Measurements from ENCODE around the gene OASL. TPM values are rescaled to one million over a fixed set of nuclear protein-coding genes. Genes with fewer than 3 reads are reported as not detected.

Gene OASL
- total RNA-seq, 1 experiment from 2014 or later: not detected

DNA sequence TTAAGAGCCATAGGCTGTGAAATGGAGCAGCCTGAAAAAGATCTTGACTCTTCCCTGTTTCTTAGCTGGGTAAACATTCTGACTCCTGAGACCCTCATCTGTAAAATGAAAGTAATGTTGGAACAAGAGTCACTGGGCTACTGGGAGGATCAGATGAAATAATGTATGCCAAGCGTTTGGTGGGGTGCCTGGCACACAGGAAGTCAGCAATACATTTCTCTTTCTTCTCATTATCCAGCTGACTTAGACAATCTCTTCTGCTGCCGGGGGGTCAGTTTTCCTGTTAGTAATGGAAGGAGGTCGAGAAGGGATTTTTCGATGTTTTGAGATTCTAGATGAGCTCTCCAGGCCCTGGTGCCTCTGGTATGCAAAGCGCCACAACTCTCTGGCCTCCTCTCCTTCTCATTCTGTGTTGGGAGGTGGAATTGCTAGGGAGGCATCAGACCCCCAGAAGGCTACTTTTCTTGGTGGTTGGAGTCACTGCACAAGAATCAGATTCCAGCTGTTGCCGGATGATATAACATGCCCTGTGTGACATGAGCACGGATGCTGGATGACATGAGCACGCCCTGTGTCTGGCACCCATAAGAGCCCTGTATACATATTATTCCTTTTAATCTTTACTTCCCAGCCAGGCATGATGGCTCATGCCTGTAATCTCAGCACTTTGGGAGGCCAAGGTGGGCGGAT is 4.3 kb downstream of the OASL start:
- H3K27ac ChIP-seq (ENCODE audit: insufficient read length, low read depth, low read length): no peak overlapping the region

More for the DNA sequence above, 4.3 kb downstream of the OASL start:
- no peak overlapping the region for H2BK120ac ChIP-seq (ENCODE audit: low read depth, low read length, poor library complexity, severe bottlenecking)
- peaks cover 4% of the 10 kb centered on the region; the same call in 1 of the 2 replicates for H3K4me1 ChIP-seq (ENCODE audit: insufficient read depth, low read length)
- TF ChIP-seq, protein P1, sequence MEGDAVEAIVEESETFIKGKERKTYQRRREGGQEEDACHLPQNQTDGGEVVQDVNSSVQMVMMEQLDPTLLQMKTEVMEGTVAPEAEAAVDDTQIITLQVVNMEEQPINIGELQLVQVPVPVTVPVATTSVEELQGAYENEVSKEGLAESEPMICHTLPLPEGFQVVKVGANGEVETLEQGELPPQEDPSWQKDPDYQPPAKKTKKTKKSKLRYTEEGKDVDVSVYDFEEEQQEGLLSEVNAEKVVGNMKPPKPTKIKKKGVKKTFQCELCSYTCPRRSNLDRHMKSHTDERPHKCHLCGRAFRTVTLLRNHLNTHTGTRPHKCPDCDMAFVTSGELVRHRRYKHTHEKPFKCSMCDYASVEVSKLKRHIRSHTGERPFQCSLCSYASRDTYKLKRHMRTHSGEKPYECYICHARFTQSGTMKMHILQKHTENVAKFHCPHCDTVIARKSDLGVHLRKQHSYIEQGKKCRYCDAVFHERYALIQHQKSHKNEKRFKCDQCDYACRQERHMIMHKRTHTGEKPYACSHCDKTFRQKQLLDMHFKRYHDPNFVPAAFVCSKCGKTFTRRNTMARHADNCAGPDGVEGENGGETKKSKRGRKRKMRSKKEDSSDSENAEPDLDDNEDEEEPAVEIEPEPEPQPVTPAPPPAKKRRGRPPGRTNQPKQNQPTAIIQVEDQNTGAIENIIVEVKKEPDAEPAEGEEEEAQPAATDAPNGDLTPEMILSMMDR (conservative IDR thresholded peaks at IDR 0.05): no peak
- H2BK20ac ChIP-seq (ENCODE audit: low read depth, low read length, poor library complexity, severe bottlenecking): no peak overlapping the region
- no peaks in the 10 kb centered on the region for H4K20me1 ChIP-seq (ENCODE audit: control insufficient read depth, insufficient read depth, insufficient read length)
- Mint-ChIP-seq H3K4me1 (peaks cover 11% of the 10 kb centered on the region in 2 experiments), H3K27ac (no peak overlapping the region), H3K9me3 (no peaks in the 10 kb centered on the region; a peak in 2 of 5 replicates), H3K36me3 (ENCODE audit: insufficient read depth in 1 of 3, low read depth in 3 of 3) (no peaks in the 10 kb centered on the region), H3K27me3 (ENCODE audit: low read depth) (no peaks in the 10 kb centered on the region; the same call in none of the 2 replicates), H3K4me3 (no peak overlapping the region)
- no peaks in the 10 kb centered on the region for H3K27me3 ChIP-seq (ENCODE audit: insufficient read depth, low read length)
- DNase-seq: no peak
- no peak overlapping the region for H3K9ac ChIP-seq (ENCODE audit: extremely low read depth, insufficient read length, low read length)
- no peak overlapping the region for H3K4ac ChIP-seq (ENCODE audit: low read depth, low read length)
- no peaks in the 10 kb centered on the region for H3K23me2 ChIP-seq (ENCODE audit: insufficient read length, low read depth, low read length, poor library complexity, severe bottlenecking)
- no CpG with 5 or more reads among the region's 9 CpGs for WGBS (ENCODE audit: extremely low coverage, insufficient read length, low lambda C conversion rate)
- no peak overlapping the region for H2AFZ ChIP-seq (ENCODE audit: low read length)
- H3K9me3 ChIP-seq (ENCODE audit: control insufficient read depth, low read depth, low read length): no peaks in the 10 kb centered on the region
- no peak overlapping the region for H3K56ac ChIP-seq (ENCODE audit: insufficient read length, low read depth, low read length)
- no peak overlapping the region for H2BK5ac ChIP-seq (ENCODE audit: insufficient read length, low read length)
- no peak overlapping the region for H3T11ph ChIP-seq (ENCODE audit: low read length)
- no peak overlapping the region for H3K23ac ChIP-seq (ENCODE audit: insufficient read length, low read depth, low read length)
- H2BK15ac ChIP-seq (ENCODE audit: low read depth, low read length): no peak overlapping the region
- no peak overlapping the region for H3K4me2 ChIP-seq (ENCODE audit: insufficient read depth, insufficient read length, low read length)
- no peak overlapping the region for H4K8ac ChIP-seq (replicated peaks; ENCODE audit: insufficient read length, low read depth, low read length)
- H3K79me1 ChIP-seq (ENCODE audit: insufficient read depth, low read depth, low read length, poor library complexity, severe bottlenecking): no peaks in the 10 kb centered on the region
- no peak overlapping the region for H2AK5ac ChIP-seq (ENCODE audit: insufficient read length, low read length)
- no peak overlapping the region for H4K91ac ChIP-seq (ENCODE audit: insufficient read length, low read depth, low read length)
- no peak overlapping the region for H4K5ac ChIP-seq (ENCODE audit: insufficient read length, low read depth, low read length)
- H3K79me2 ChIP-seq (ENCODE audit: insufficient read depth, low read length): no peaks in the 10 kb centered on the region
- no peak overlapping the region for H3K14ac ChIP-seq (ENCODE audit: insufficient read depth, low read length)
- no peak overlapping the region for H2BK12ac ChIP-seq (ENCODE audit: insufficient read length, low read depth, low read length)
- H3K18ac ChIP-seq (ENCODE audit: insufficient read length, low read depth, low read length): no peak overlapping the region

All from H9 (cell line).